GM12873 (cell line): ENCODE data around the gene ANKRD11.

ENCODE experiments used
- TF ChIP-seq, protein P1 (sequence below): IDR thresholded peaks from 2 replicates; pipeline ENCODE4 v1.5.1; 2012; ENCODE audit warnings: low read depth, mild to moderate bottlenecking, moderate library complexity, low read length, control low read depth; ENCODE audit not compliant: insufficient read depth; ENCODE audit errors: missing control alignments

Gene ANKRD11

DNA sequence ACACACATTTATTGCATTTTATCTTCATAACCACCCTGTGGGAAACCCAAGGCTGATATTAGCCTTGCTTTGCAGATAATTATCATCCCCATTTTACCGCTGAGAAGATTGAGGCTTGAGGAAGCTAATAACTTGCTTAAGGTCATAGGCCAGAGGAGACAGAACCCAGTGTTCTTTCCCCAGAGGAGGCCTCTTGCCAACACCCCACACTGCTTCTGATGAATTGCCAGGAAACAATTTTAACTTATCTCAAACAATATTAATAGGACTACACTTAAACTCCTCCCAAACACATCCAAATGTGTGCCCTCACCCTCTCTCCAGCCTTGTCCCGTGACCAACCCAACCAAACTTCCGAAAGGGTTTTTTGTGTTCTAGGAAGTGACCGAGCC lies 15.7 kb upstream of the ANKRD11 start:
- TF ChIP-seq, protein P1, sequence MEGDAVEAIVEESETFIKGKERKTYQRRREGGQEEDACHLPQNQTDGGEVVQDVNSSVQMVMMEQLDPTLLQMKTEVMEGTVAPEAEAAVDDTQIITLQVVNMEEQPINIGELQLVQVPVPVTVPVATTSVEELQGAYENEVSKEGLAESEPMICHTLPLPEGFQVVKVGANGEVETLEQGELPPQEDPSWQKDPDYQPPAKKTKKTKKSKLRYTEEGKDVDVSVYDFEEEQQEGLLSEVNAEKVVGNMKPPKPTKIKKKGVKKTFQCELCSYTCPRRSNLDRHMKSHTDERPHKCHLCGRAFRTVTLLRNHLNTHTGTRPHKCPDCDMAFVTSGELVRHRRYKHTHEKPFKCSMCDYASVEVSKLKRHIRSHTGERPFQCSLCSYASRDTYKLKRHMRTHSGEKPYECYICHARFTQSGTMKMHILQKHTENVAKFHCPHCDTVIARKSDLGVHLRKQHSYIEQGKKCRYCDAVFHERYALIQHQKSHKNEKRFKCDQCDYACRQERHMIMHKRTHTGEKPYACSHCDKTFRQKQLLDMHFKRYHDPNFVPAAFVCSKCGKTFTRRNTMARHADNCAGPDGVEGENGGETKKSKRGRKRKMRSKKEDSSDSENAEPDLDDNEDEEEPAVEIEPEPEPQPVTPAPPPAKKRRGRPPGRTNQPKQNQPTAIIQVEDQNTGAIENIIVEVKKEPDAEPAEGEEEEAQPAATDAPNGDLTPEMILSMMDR: no peak

GRCh38 chr16:89505204-89506112 lies 15.1 kb upstream of the ANKRD11 start:
- TF ChIP-seq, protein P1: no peak

DNA sequence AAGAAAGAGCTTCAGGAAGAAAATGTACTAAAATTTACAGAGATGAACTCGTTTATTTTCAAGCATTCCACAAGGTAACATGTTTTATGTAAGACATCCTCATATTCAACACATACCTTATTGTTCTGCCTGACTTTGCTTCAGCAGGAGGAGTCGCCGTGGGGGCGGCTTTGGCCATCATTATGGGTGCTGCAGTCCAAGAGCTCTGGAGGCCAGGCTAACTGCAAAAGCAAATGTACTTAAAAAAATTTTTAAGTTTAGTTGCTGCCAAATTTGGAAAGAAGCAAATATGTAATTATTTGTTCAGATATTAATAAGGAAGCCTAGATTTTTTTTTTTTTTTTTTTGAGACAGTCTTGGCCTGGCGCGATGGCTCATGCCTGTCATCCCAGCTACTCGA lies 13.7 kb upstream of the ANKRD11 start:
- TF ChIP-seq, protein P1: no peak

GRCh38 chr16:89502081-89502843 lies 11.9 kb upstream of the ANKRD11 start:
- TF ChIP-seq, protein P1: no peak

DNA sequence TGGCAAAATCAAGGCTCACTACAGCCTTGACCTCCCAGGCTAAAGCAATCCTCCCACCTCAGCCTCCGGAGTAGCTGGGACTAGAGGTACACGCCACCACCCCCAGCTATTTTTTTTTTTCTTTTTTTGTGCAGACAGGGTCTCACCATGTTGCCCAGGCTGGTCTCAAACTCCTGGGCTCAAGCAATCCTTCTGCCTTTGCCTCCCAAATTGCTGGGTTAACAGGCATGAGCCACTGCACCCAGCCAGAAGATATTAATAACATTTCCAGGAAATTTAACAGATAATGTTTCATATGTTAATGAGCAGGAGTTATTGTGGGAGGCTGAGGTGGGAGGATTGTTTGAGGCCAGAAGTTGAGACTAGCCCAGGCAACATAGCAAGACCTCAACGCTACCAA lies 9.4 kb upstream of the ANKRD11 start:
- TF ChIP-seq, protein P1: no peak

DNA sequence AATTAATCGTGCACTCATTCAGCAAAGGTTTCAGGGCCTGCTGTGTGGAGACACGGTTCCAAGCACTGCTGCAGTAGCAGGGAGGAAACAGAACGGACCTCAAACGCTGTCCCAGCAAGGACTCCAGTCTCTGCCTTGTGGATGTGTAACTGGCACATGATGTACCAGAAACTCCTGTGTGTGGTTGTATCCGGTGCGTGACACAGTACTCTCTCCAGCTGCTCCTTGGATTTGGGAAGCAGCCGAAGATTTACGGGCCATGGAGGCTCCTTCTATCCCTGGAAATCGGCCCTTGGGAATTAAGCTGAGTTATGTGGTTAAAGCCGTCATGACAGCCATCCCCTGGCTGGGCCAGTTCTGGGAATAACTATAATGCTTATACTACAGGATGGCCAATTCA lies 8.5 kb upstream of the ANKRD11 start:
- TF ChIP-seq, protein P1: no peak

DNA sequence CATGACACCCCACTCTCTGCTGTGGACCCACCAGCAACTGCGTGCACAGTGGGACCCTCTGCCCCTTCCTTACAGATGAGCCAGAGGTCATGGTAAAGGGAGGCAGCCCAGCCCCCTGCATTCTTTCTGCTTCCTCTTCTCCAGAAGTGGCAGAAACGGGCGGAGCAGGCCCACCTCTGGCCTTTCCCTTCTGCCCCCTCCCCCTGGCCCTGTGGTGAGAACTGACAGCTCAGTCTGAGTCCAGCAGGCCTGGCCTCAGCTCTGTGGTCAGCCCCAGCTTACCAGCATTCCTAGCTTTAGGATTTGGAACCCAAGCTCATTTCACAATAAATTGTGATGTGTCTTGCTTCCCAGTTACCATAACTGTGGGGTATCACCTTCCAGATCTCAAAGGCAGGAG lies 4.8 kb upstream of the ANKRD11 start:
- TF ChIP-seq, protein P1: no peak
